Left ventricle myocardium superior (tissue), 1 donor: ENCODE measurements around the gene C1QBP. TPM values are rescaled to one million over a fixed set of nuclear protein-coding genes. Genes with fewer than 3 reads are reported as not detected.

Source experiments
- ATAC-seq: fragments of 200-7000 bp; cut with Tn5 transposase; one replicate; pipeline ENCODE4 v1.9.1; 2020; ENCODE audit warnings: mild to moderate bottlenecking, moderate library complexity
- DNase-seq: peaks from one replicate; pipeline ENCODE4 v3.0.0-alpha.2; 2020
- intact Hi-C: fragments of 100-400 bp; cut with micrococcal nuclease; formaldehyde crosslinking; loops from one replicate; pipeline ENCODE4 v1.11.0; 2022
- long read RNA-seq: library from polyadenylated mRNA; unstranded; transcript quantifications from one replicate; pipeline ENCODE4 v2.0.0, GENCODE V29; 2021
- total RNA-seq: library from RNA; stranded (reverse); fragmentation: NEBNext Ultra II Directional; extraction: Animal tissue kit (Norgen Biotek cat#: 25700); gene quantifications from one replicate; pipeline ENCODE4 v1.2.1, GENCODE V29; 2021
- donor health status: DM: no; HTN: yes; CAD: no; lungs with severe emphysema.

C1QBP gene, protein sequence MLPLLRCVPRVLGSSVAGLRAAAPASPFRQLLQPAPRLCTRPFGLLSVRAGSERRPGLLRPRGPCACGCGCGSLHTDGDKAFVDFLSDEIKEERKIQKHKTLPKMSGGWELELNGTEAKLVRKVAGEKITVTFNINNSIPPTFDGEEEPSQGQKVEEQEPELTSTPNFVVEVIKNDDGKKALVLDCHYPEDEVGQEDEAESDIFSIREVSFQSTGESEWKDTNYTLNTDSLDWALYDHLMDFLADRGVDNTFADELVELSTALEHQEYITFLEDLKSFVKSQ
- total RNA-seq, result 127 TPM
- long read RNA-seq, transcript C1QBP-201 (6 exons, 1,169 nt), result major isoform, 430 of 436 reads
- long read RNA-seq, partial matches to known transcripts, result 3 of 436 reads
- long read RNA-seq, other reads (novel, unspliced or antisense), result 3 of 436 reads

- peak; percentile 97 for ATAC-seq
- intact Hi-C loops, result no loop called here
- DNase-seq, result peak; percentile 95
Measured at GRCh38 chr17:5438716-5439445, at the start of gene C1QBP. C1QBP (minus strand) TSS chr17:5439155; CDS start chr17:5439073, 82 bp downstream.

GRCh38 chr17:5488752-5489151 lies 49.8 kb upstream of the C1QBP start:
- ATAC-seq (no peak), DNase-seq (no peak)
- intact Hi-C loops, result no loop called here

DNA sequence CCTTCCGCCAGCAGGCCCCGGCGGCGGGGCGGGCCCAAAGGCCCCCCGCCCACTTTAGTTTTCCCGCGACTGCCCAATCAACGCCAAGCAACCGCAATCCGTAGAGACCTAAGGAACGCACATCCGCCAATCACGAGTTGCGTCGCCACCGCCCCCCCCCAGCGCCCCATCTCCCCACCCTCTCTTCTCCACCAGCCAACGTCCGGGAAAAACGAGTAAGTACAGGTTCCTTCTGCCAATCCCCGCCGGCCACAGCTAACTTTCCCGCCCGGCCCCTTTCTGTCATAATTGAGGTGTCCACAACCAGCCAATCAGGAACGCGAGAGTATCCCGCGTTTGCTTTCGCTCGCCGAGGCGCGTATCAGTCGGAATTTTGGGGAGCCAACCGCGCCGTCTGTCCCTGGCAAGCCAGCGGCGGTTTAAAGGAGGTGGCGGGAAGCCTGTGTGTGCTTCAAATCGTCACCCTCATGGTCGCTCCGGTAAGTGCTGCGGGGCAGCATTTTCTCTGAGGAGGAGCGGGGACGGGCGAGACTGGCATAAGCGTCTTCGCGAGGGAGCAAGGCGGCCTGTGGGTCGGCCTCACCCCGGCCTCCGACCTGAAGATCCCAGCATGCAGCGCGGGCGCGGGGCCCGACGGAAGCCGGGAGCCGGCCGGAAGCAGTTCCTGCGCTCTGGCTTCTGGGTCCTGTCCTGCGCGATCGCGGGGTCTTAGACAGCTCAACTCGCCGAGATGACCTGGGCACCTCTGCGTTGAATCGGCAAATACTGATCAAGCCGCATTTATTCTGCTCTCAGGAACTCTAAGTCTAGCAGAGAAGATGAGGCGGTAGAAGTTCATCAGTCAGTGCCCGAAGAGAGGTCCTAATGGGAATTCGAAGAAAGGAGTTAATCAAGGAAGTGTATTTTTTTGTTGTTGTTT lies 47.5 kb upstream of the C1QBP start, which contains the start of gene MIS12:
MIS12 (plus strand) TSS at position 361 of the 919 bp plus-strand sequence. CDS start 2,297 bp downstream, outside the sequence.
- intact Hi-C loops, result no loop called here
- peak; percentile 96 for ATAC-seq
- peak; percentile 97 for DNase-seq

GRCh38 chr17:5485270-5486205 lies 46.6 kb upstream of the C1QBP start, which contains the start of gene DERL2:
DERL2 (minus strand) TSS chr17:5486178; CDS start chr17:5486161, 17 bp downstream.
- intact Hi-C loops, result no loop called here
- no peak for DNase-seq
- ATAC-seq, result peak; percentile 12

DNA sequence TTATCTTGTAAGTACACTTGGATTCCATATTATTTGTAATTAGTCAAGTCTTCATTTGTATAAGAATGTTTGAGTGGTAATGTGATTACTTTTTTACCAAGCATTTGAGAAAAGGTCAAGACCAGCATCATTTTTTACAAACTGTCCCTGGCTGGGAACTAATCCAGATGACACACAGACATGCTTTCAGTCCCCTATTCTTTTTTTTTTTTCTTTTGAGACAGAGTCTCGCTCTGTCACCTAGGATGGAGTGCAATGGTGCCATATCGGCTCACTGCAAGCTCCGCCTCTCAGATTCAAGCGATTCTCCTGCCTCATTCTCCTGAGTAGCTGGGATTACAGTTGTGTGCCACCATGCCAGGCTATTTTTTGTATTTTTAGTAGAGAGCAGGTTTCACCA lies 42.5 kb upstream of the C1QBP start:
- ATAC-seq (no peak), DNase-seq (no peak)
- intact Hi-C loops, result no loop called here

DNA sequence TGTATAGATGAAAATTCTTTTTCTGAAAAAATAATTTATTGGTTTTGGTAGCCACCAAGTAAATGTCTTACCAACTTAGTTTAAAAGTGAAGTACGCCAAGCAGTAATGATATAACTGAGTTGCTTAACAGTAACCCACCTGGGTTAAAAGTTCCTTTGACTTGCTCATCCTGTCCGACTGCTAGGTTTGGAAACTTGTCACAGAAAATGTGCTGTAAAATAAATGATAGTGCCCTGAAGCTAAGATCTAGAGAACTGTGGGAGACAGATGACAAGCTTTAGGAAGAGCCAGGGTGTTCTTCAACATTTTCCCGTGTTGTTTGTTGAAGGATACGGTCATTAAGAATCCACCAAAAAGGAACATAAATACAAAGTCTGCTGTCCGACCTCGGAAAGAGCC lies 42.0 kb upstream of the C1QBP start:
- no peak for DNase-seq
- no peak for ATAC-seq
- intact Hi-C loops, result no loop called here

DNA sequence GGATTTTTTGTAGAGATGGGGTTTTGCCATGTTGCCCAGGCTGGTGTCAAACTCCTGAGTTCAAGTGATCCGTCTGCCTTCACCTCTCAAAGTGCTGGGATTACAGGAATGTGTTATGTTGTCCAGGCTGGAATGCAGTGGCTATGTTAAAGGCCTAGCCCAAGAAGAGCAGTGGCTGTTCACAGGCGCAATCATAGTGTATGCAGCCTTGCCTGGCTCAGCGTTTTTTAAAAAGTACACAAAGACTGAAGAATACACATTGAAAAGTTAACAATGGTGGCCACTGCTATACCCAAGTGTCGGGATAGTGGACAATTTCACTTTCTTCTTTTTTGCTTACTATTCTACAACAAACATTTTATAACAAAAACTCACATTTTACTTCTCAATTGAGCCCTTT lies 40.0 kb upstream of the C1QBP start:
- no peak for DNase-seq
- intact Hi-C loops, result no loop called here
- ATAC-seq, result no peak

- intact Hi-C loops, result no loop called here
- ATAC-seq (no peak), DNase-seq (no peak)
Measured at GRCh38 chr17:5473906-5474305, 35.0 kb upstream of the C1QBP start.

- intact Hi-C loops, result no loop called here
- no peak for ATAC-seq
Measured at GRCh38 chr17:5472511-5472910, 33.6 kb upstream of the C1QBP start.

DNA sequence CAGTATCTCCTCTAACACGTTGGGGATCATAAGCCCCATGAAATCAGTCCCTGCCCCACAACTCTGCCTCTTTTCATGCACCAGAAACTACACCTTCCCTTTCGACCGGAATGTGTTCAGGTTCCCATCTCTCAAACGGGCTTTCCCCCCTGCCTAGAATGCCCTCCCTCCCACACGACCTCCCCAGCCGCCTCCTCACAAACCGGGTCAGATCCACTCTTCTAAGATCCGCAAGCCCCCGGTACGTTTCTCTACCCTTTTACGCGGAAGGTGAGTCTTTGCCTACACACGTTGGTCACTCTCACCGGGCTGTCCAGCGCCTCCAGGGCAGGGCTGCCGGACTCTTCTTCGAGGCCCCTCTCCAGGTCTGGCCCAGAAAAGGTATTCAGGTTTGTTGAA lies 29.1 kb upstream of the C1QBP start:
- intact Hi-C loops, result no loop called here
- DNase-seq, result no peak
- ATAC-seq, result peak; percentile 17

More at GRCh38 chr17:5472511-5472910, 33.6 kb upstream of the C1QBP start:
- DNase-seq, result no peak

DNA sequence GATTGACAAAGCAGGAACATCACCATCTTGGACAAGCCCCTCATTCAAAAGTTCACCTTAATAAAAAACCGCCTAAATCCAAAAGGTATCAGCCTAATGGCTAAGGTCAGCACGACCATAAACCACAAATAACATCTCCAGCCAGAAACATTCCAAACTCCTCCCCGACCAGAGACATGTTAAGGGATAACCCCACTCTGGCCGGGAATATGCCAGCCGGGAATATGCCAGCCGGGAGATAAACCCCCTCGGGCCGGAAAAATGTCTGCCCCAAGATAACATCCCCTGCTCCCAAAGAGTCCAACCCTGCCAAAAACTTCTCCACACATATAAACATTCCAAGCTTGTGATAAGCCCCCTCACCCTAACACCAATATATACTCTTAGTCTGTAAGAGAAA lies 28.5 kb upstream of the C1QBP start:
- DNase-seq, result no peak
- no peak for ATAC-seq
- intact Hi-C loops, result no loop called here

- ATAC-seq (no peak), DNase-seq (no peak)
- intact Hi-C loops, result no loop called here
Measured at GRCh38 chr17:5466295-5466694, 27.3 kb upstream of the C1QBP start.

DNA sequence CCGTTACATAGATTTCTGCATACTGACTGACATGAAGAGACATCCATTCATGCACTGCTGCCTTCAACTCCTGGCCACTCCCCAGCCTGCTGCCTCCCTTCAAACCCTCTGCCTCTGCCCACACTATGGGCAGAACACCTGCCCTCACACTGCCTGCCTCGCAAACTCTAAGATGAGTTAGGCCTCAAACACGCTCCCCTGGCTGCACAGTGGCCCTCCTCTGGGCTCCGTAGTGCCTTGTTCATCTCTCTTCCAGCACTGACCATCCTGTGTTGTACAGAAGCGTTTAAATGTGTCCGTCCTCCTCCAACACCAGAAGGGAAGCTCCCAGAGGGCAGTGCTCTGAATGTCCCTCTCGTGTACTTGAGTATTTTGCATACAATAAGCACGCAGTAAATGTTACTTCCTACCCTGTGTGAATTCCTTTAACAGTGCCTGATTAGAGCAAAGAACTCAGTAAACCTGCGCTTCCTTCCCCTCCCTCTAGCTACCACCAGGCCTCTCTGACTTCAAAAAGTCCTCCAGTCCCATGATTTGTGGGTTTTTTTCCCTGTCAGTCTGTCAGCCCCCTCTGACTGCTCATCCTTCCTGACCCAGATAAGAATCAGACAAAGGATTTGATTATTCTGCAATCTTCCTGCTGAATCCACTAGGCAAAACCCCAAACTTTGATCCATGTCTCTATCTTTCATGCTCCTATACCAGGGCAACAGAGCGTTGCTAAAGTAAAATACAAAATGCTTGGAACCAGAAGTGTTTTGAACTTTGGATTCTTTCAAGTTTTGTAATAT lies 26.0 kb upstream of the C1QBP start:
- ATAC-seq (no peak), DNase-seq (no peak)
- intact Hi-C loops, result no loop called here

GRCh38 chr17:5446786-5447185 lies 7.8 kb upstream of the C1QBP start:
- DNase-seq (no peak), ATAC-seq (no peak)
- intact Hi-C loops, result no loop called here

DNA sequence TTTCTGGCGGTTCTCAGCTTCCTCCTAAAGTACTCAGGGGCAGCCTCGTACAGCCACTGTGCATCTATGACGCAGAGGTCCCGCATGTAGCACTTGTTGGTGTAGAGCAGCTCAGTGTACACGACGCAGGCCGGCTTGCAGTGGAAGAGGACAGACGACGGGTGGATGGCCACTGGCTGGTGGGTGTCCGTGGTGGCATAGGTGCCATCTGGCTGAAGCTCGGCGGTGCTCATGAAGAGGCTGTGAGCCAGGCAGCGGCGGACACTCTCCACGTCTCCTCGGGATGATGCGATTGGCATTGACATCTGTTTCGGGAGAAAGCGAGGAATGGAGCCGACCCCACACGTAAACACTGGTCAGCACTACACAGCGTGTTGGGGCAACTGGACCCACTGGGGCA lies 5.3 kb upstream of the C1QBP start:
- intact Hi-C loops, result no loop called here
- DNase-seq, result no peak

DNA sequence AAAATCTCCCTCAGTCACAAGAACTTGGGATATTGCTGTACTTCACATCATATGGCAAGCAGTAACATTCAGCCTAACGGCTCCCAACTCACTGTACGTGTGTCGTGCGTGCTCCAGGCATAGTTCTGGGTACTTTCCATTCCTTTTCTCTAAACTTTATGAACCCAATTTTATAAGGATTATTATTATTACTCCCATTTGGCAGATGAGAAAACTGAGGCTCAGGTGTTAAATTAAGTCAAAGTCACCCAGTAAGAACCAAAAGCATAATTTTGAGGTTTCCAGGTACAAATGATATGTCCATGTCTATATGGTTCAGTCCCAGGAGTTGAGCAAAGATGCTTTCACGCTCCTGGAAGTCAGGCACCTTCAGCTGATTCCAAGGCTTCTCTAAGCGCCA lies 4.8 kb upstream of the C1QBP start:
- no peak for DNase-seq
- intact Hi-C loops, result no loop called here
- ATAC-seq, result no peak

More for the DNA sequence above, 5.3 kb upstream of the C1QBP start:
- no peak for ATAC-seq

DNA sequence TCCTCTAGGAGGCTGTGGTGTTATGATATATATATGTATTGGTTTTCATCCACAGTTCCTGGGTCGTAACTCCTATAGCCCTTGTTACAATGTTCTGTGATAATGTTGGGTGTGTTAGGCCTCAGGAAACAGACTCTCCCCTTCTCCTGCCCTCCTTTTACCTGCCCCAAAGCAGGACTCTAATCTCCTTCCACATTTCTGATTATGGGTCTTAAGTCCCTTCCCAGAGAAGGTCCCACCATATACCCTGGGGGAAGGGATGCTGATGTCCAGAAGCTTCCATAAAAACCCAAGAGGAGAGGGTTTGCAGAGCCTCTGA lies 450 bp upstream of the C1QBP start:
- DNase-seq, result no peak
- no peak for ATAC-seq
- intact Hi-C loops, result no loop called here
